Smooth muscle cell (in vitro differentiated cells): ENCODE results near the gene ACOT8. TPM values are rescaled to one million over a fixed set of nuclear protein-coding genes. Genes with fewer than 3 reads are reported as not detected.

ENCODE experiments used
- DNase-seq: peaks from one replicate; lab custom pipeline; 2025; ENCODE audit not compliant: unreplicated experiment; lab: John Stamatoyannopoulos, UW
- H2AFZ ChIP-seq: fragments of 200-600 bp; sonication (generic); 2 replicates; pipeline ENCODE4 v1.6.0; 2016; ENCODE audit warnings: antibody characterized with exemption, low read depth, mild to moderate bottlenecking
- H3F3A ChIP-seq: fragments of 200-600 bp; sonication (generic); 2 replicates; pipeline ENCODE4 v1.6.0; 2017; ENCODE audit warnings: antibody characterized with exemption, low read depth
- H3K27ac ChIP-seq: fragments of 200-600 bp; sonication (generic); 2 replicates; pipeline ENCODE4 v1.5.1; 2016; ENCODE audit warnings: low read depth, mild to moderate bottlenecking
- H3K27me3 ChIP-seq: fragments of 200-600 bp; sonication (generic); 2 replicates; pipeline ENCODE4 v1.6.1; 2016; ENCODE audit warnings: low read depth, mild to moderate bottlenecking
- H3K36me3 ChIP-seq: fragments of 200-600 bp; sonication (generic); 2 replicates; pipeline ENCODE4 v1.5.1; 2016; ENCODE audit warnings: low read depth
- H3K4me1 ChIP-seq: fragments of 200-600 bp; sonication (generic); 2 replicates; pipeline ENCODE4 v1.5.1; 2016; ENCODE audit warnings: low read depth
- H3K4me2 ChIP-seq: fragments of 200-600 bp; sonication (generic); 2 replicates; pipeline ENCODE4 v1.6.0; 2016; ENCODE audit warnings: mild to moderate bottlenecking
- H3K4me3 ChIP-seq: fragments of 200-600 bp; sonication (generic); 2 replicates; pipeline ENCODE4 v1.5.1; 2016; ENCODE audit warnings: mild to moderate bottlenecking
- H3K79me2 ChIP-seq: fragments of 200-600 bp; sonication (generic); 2 replicates; pipeline ENCODE4 v1.6.0; 2016; ENCODE audit warnings: low read depth, mild to moderate bottlenecking
- H3K9ac ChIP-seq: fragments of 200-600 bp; sonication (generic); 2 replicates; pipeline ENCODE4 v1.6.0; 2016; ENCODE audit warnings: low read depth
- H3K9me3 ChIP-seq: fragments of 200-600 bp; sonication (generic); replicated peaks from 2 replicates; pipeline ENCODE4 v1.5.1; 2016; ENCODE audit warnings: low read depth
- H4K20me1 ChIP-seq: fragments of 200-600 bp; sonication (generic); 2 replicates; pipeline ENCODE4 v1.6.0; 2016; ENCODE audit warnings: low read depth
- WGBS: methylation state at CpG from one replicate; pipeline ENCODE4 v1.1.7; 2016; ENCODE audit warnings: low lambda C conversion rate; 5-methylcytosine and 5-hydroxymethylcytosine counted together
- polyA plus RNA-seq: library from polyadenylated mRNA; unstranded; fragments of >200 nt; fragmentation: Nextera tagmentation; extraction: Ambion mirVana; gene quantifications from 2 replicates; pipeline ENCODE4 v1.2.1, GENCODE V29; 2016
- total RNA-seq: library from RNA; depleted of rRNA; stranded (reverse); fragments of >200 nt; gene quantifications from 2 replicates; pipeline ENCODE4 v1.2.3, GENCODE V29; 2014
- TF ChIP-seq, protein P1 (sequence below): fragments of 200-600 bp; sonication (generic); IDR thresholded peaks from 2 replicates; pipeline ENCODE4 v1.5.1; 2017; ENCODE audit warnings: borderline replicate concordance, mild to moderate bottlenecking, antibody characterized with exemption; ENCODE audit not compliant: insufficient read depth, poor library complexity, severe bottlenecking

The ACOT8 gene
- total and polyA plus RNA-seq, 2 experiments from 2014 or later: 31.9 to 43.8 TPM

GRCh38 chr20:45819466-45819865, 37.7 kb downstream of the ACOT8 start:
- no peak overlapping the region for H3K4me2 ChIP-seq
- H3K9ac ChIP-seq: no peak overlapping the region
- no peak overlapping the region for H3K4me3 ChIP-seq
- H3F3A ChIP-seq: peaks cover 21% of the 10 kb centered on the region
- no peak overlapping the region for H2AFZ ChIP-seq
- WGBS: 75% methylated on average over 4 of the region's 4 CpGs
- peaks cover 6% of the 10 kb centered on the region for H3K27me3 ChIP-seq
- no peaks in the 10 kb centered on the region for H4K20me1 ChIP-seq
- H3K4me1 ChIP-seq: no peaks in the 10 kb centered on the region
- TF ChIP-seq, protein P1, sequence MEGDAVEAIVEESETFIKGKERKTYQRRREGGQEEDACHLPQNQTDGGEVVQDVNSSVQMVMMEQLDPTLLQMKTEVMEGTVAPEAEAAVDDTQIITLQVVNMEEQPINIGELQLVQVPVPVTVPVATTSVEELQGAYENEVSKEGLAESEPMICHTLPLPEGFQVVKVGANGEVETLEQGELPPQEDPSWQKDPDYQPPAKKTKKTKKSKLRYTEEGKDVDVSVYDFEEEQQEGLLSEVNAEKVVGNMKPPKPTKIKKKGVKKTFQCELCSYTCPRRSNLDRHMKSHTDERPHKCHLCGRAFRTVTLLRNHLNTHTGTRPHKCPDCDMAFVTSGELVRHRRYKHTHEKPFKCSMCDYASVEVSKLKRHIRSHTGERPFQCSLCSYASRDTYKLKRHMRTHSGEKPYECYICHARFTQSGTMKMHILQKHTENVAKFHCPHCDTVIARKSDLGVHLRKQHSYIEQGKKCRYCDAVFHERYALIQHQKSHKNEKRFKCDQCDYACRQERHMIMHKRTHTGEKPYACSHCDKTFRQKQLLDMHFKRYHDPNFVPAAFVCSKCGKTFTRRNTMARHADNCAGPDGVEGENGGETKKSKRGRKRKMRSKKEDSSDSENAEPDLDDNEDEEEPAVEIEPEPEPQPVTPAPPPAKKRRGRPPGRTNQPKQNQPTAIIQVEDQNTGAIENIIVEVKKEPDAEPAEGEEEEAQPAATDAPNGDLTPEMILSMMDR: no peak
- peaks cover 5% of the 10 kb centered on the region for H3K79me2 ChIP-seq
- no peaks in the 10 kb centered on the region for H3K36me3 ChIP-seq
- no peak overlapping the region for H3K27ac ChIP-seq
- no peak for DNase-seq
- no peaks in the 10 kb centered on the region for H3K9me3 ChIP-seq

- no peak for DNase-seq
- 77% methylated on average over 3 of the region's 3 CpGs for WGBS
- no peak overlapping the region for H3K4me3 ChIP-seq
- peak overlapping the region; percentile 62 for H3K27ac ChIP-seq
- H2AFZ ChIP-seq: no peak overlapping the region
- H4K20me1 ChIP-seq: no peaks in the 10 kb centered on the region
- no peaks in the 10 kb centered on the region for H3K4me1 ChIP-seq
- no peaks in the 10 kb centered on the region for H3K9me3 ChIP-seq
- peak overlapping the region; percentile 47 for H3K4me2 ChIP-seq
- TF ChIP-seq, protein P1: no peak
- peaks cover 17% of the 10 kb centered on the region for H3K79me2 ChIP-seq
- H3K9ac ChIP-seq: no peak overlapping the region
- H3F3A ChIP-seq: peaks cover 21% of the 10 kb centered on the region
- H3K27me3 ChIP-seq: peaks cover 4% of the 10 kb centered on the region
- H3K36me3 ChIP-seq: no peaks in the 10 kb centered on the region
Observed at GRCh38 chr20:45818239-45818638, 39.0 kb downstream of the ACOT8 start.

GRCh38 chr20:45817376-45818194, 39.6 kb downstream of the ACOT8 start:
- WGBS: 54% methylated on average over 9 of the region's 9 CpGs
- Histone ChIP-seq H2AFZ (no peak overlapping the region), H3K36me3 (no peaks in the 10 kb centered on the region), H3F3A (peaks cover 21% of the 10 kb centered on the region), H3K4me3 (no peak overlapping the region), H3K4me2 (peak overlapping the region; percentile 47), H3K4me1 (no peaks in the 10 kb centered on the region), H4K20me1 (no peaks in the 10 kb centered on the region), H3K27ac (peak overlapping the region; percentile 62), H3K9ac (peak overlapping the region; percentile 60), H3K79me2 (peaks cover 23% of the 10 kb centered on the region), H3K27me3 (no peaks in the 10 kb centered on the region), H3K9me3 (no peaks in the 10 kb centered on the region)
- TF ChIP-seq, protein P1: no peak
- DNase-seq: no peak
